Measurements from ENCODE around the gene SEMA3E.

DNA sequence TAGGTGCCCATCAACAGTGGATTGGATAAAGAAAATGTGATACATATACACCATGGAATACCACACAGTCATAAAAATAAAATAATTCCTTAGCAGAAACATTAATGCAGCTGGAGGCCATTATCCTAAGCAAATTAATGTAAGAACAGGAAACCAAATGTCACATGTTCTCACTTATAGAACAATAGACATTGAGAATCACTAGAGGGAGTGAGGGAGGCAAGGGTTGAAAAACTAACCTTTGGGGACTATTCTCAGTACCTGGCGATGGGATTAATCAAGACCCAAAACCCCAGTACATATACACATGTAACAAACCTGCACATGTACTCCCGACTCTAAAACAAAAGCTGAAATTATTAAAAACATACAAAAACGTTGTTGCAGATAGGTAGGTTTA lies 222.6 kb downstream of the SEMA3E start:
- TF ChIP-seq POLR2A (IDR thresholded peaks at IDR 0.05; ENCODE audit: low read depth, low read length): no peak
- no peak for TF ChIP-seq POLR2AphosphoS5 (IDR thresholded peaks at IDR 0.05; ENCODE audit: low read depth, low read length)

Measured in GM12892 (cell line).